HEK293T (cell line): ENCODE data around the gene PHF13.

ENCODE experiments used
- CTCF ChIA-PET: fragments of 350-600 bp; formaldehyde crosslinking; extraction: SDS; loops from one replicate; lab custom pipeline; 2021; ENCODE audit warnings: antibody characterized with exemption, inconsistent platforms; lab: Yijun Ruan, JAX
- POLR2A ChIA-PET: fragments of 350-600 bp; formaldehyde crosslinking; extraction: SDS; loops from one replicate; lab custom pipeline; 2020; ENCODE audit warnings: antibody characterized with exemption, inconsistent platforms; lab: Yijun Ruan, JAX
- DNase-seq: peaks from one replicate; pipeline ENCODE4 v3.0.0; 2012; ENCODE audit warnings: mixed read lengths; ENCODE audit errors: extremely low spot score
- ARNT ChIP-seq: fragments of 450-650 bp; IDR thresholded peaks from 2 replicates; pipeline ENCODE4 v1.6.1; 2017; ENCODE audit warnings: mild to moderate bottlenecking
- BHLHE40 ChIP-seq: fragments of 450-650 bp; IDR thresholded peaks from 2 replicates; pipeline ENCODE4 v1.6.1; 2016; ENCODE audit warnings: mild to moderate bottlenecking, moderate library complexity, borderline replicate concordance
- CTBP1 ChIP-seq: fragments of 450-650 bp; IDR thresholded peaks from 2 replicates; pipeline ENCODE4 v1.6.1; 2016; ENCODE audit warnings: borderline replicate concordance
- ELF4 ChIP-seq: fragments of 450-650 bp; IDR thresholded peaks from 2 replicates; pipeline ENCODE4 v1.6.1; 2017; ENCODE audit warnings: antibody characterized with exemption
- FOXA1 ChIP-seq: fragments of 450-650 bp; IDR thresholded peaks from 2 replicates; pipeline ENCODE4 v1.6.1; 2016; ENCODE audit warnings: mild to moderate bottlenecking
- FOXK2 ChIP-seq: fragments of 450-650 bp; IDR thresholded peaks from 2 replicates; pipeline ENCODE4 v1.6.1; 2016; ENCODE audit warnings: mild to moderate bottlenecking
- FOXM1 ChIP-seq: fragments of 450-650 bp; IDR thresholded peaks from 2 replicates; pipeline ENCODE4 v1.6.1; 2017; ENCODE audit warnings: mild to moderate bottlenecking, borderline replicate concordance
- HDGF ChIP-seq: fragments of 450-650 bp; IDR thresholded peaks from 2 replicates; pipeline ENCODE4 v1.6.1; 2017; ENCODE audit warnings: antibody characterized with exemption, borderline replicate concordance
- L3MBTL2 ChIP-seq: fragments of 450-650 bp; conservative IDR thresholded peaks from 2 replicates; pipeline ENCODE4 v1.6.1; 2016; ENCODE audit warnings: mild to moderate bottlenecking
- LEF1 ChIP-seq: fragments of 450-650 bp; IDR thresholded peaks from 2 replicates; pipeline ENCODE4 v1.6.1; 2017; ENCODE audit warnings: mild to moderate bottlenecking, borderline replicate concordance
- NFRKB ChIP-seq: fragments of 450-650 bp; IDR thresholded peaks from 2 replicates; pipeline ENCODE4 v1.6.1; 2016; ENCODE audit warnings: mild to moderate bottlenecking, moderate library complexity
- SP1 ChIP-seq: fragments of 450-650 bp; IDR thresholded peaks from 2 replicates; pipeline ENCODE4 v1.6.1; 2017
- SUZ12 ChIP-seq: fragments of 450-650 bp; IDR thresholded peaks from 2 replicates; pipeline ENCODE4 v1.6.1; 2016; ENCODE audit warnings: mild to moderate bottlenecking
- TARDBP ChIP-seq: fragments of 450-650 bp; IDR thresholded peaks from 2 replicates; pipeline ENCODE4 v1.6.1; 2016
- ZNF384 ChIP-seq: fragments of 450-650 bp; IDR thresholded peaks from 2 replicates; pipeline ENCODE4 v1.6.1; 2016
- TF ChIP-seq, protein P1 (sequence below): fragments of 450-650 bp; IDR thresholded peaks from 2 replicates; pipeline ENCODE4 v1.6.1; 2016

The PHF13 gene

DNA sequence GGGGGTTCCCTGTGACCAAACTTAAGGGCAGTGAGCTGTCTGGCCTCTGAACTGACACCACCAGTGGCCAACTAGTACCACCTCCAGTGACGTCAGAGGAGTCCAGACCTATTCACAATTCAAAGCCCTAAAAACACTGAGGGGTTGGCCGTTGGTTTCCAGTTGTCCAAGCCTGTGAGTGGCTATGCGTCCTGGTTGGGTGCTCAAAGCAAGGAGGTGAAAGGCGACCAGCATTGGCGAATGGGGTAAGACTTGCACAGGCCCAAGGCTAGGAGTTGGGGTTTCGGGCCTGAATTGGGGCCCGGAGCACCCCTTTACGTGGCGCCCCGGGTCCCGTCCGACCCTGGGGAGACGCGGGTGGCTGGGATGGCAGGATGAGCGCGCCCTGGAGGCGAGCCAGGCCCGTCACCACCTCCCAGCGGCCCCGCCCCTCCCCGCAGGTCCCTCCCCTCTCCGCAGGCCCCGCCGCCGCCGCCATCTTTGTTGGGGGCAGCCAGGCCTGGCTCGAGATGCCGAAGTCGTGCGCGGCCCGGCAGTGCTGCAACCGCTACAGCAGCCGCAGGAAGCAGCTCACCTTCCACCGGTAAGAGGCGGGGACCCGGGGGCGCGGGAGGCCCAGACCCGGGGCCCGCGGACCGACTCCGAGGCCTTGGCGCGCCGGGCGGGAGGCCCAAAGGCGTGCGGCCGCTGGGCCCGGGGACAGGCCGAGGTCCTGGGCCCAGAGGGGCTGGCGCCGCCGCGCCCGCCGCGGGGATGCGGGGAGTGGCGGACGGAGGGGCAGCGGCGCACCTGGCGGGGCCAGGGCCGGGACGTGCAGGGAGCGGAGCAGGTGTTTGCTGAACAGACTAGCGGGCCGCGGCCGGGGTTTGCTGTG, 11.4 kb downstream of the PHF13 start, which contains the start of gene THAP3:
THAP3 (plus strand) TSS at position 159 of the 874 bp plus-strand sequence; CDS start at position 510, 351 bp downstream.
- no peak for TF ChIP-seq SUZ12
- no peak for TF ChIP-seq FOXA1
- no peak for TF ChIP-seq ELF4
- no peak for TF ChIP-seq L3MBTL2
- no peak for TF ChIP-seq CTBP1
- TF ChIP-seq ZNF384 = no peak
- no peak for TF ChIP-seq BHLHE40
- no peak for TF ChIP-seq SP1
- POLR2A ChIA-PET = interaction anchor here (0.7 kb wide), 1 partner anchor 47 kb away, joined by 3 read pairs; no protein-coding TSS in a partner anchor
- DNase-seq = peak; percentile 90
- CTCF ChIA-PET = interaction anchor here (1.0 kb wide), 1 partner anchor 13 kb away, joined by 5 read pairs; no protein-coding TSS in a partner anchor

DNA sequence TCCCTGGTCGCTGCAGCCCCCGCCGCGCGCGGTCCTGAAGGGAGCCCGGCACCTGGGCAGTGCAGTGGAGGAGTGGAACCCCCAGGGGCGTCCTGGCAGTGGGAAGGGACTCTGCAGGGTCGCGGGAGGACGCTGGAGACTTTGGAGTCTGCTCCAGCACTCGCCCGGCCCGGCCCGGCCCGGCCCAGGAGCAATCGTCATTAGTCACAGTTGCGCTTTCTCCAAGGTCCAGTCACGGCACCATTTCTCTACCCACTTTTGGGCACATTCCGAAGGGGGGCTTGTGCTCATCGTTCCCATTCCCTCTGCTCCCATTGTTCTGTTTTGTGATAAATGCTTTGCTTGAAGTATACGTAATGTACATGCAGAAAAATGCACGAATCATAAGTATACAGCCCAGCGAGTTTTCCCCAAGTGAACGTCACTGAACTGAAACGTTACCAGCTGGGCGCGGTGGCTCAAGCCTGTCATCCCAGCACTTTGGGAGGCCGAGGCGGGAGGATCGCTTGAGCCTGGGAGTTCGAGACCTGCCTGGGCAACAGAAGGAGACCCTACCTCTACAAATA, 12.1 kb downstream of the PHF13 start:
- POLR2A ChIA-PET = no interaction called here
- no peak for TF ChIP-seq FOXK2
- no peak for TF ChIP-seq SP1
- TF ChIP-seq BHLHE40 = no peak
- no peak for DNase-seq
- CTCF ChIA-PET = interaction anchor here (0.8 kb wide), 1 partner anchor 9 kb away, joined by 3 read pairs; no protein-coding TSS in a partner anchor

DNA sequence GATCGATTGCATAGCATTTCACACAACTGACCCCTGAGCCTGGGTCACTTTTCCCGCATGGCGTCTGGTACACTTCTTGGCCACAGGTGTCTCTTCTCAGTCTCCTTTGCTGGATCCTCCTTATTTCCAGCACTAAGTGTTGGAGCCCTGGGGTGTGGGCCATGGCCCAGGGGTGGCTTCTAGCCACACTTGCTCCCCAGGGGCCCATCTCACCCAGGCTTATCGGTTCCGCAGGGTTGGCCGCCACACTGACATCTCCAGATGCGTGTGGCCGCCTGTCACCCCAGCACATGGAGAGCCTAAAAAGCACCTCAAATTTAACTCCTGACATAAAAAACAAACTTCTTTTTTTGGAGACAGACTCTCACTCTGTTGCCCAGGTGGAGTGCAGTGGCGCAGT, 13.5 kb downstream of the PHF13 start:
- POLR2A ChIA-PET = no interaction called here
- TF ChIP-seq NFRKB (no peak), ARNT (no peak), ZNF384 (no peak), CTBP1 (no peak), LEF1 (no peak), SP1 (no peak), BHLHE40 (no peak), FOXK2 (no peak), TARDBP (no peak), FOXM1 (no peak), FOXA1 (no peak), ELF4 (no peak), HDGF (no peak), SUZ12 (no peak), L3MBTL2 (no peak)
- TF ChIP-seq, protein P1, sequence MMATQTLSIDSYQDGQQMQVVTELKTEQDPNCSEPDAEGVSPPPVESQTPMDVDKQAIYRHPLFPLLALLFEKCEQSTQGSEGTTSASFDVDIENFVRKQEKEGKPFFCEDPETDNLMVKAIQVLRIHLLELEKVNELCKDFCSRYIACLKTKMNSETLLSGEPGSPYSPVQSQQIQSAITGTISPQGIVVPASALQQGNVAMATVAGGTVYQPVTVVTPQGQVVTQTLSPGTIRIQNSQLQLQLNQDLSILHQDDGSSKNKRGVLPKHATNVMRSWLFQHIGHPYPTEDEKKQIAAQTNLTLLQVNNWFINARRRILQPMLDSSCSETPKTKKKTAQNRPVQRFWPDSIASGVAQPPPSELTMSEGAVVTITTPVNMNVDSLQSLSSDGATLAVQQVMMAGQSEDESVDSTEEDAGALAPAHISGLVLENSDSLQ = no peak
- DNase-seq = no peak
- CTCF ChIA-PET = no interaction called here

- POLR2A ChIA-PET = interaction anchor here (1.0 kb wide), 1 partner anchor 48 kb away, joined by 3 read pairs; the partner anchor contains the start of gene ZBTB48
- TF ChIP-seq SUZ12 (no peak), L3MBTL2 (no peak), BHLHE40 (no peak), CTBP1 (no peak), ARNT (no peak), FOXM1 (no peak), FOXK2 (no peak), FOXA1 (no peak), ZNF384 (no peak), HDGF (no peak), LEF1 (no peak), NFRKB (no peak), TARDBP (no peak), ELF4 (no peak), SP1 (no peak)
- TF ChIP-seq, protein P1 = no peak
- CTCF ChIA-PET = no interaction called here
- DNase-seq = no peak
Measured at GRCh38 chr1:6627841-6628545, 14.5 kb downstream of the PHF13 start.

DNA sequence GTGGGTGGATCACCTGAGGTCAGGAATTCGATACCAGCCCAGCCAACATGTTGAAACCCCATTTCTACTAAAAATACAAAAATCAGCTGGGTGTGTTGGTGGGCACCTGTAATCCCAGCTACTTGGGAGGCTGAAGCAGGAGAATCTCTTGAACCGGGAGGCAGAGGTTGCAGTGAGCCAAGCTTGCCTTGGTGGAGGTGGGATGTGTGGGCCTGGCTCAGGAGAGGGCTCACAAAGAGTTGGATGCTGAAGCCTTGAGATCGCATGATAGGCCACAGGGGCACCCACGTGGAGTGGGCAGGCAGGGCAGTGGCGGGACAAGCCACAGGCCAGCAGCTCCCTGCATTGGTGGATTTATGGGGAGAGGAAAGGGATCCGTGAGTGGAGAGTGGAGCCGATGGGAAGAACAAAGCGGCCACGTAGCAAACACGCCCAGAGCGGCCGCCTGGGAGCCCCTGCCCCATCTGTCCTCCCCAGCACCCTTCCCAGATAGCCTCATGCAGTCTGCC, 15.5 kb downstream of the PHF13 start:
- DNase-seq = no peak
- ChIA-PET CTCF (no interaction called here), POLR2A (interaction anchor here (1.0 kb wide), 1 partner anchor 49 kb away, joined by 3 read pairs; the partner anchor contains the start of gene ZBTB48)
- TF ChIP-seq L3MBTL2 (no peak), ZNF384 (no peak), FOXM1 (no peak), FOXK2 (no peak), HDGF (no peak), ELF4 (no peak), NFRKB (no peak), CTBP1 (no peak), BHLHE40 (no peak), SUZ12 (no peak), FOXA1 (no peak)
- TF ChIP-seq, protein P1 = no peak
